H9 (cell line): ENCODE results near the gene MXRA7. TPM values are rescaled to one million over a fixed set of nuclear protein-coding genes. Genes with fewer than 3 reads are reported as not detected.

Experiments used
- DNase-seq: peaks from one replicate; pipeline ENCODE4 v3.0.0-alpha.2; 2017
- H2AFZ ChIP-seq: one replicate; pipeline ENCODE4 v1.6.1; 2013; ENCODE audit warnings: mild to moderate bottlenecking, low read length, control low read depth, moderate library complexity
- H2AK5ac ChIP-seq: 2 replicates; pipeline ENCODE4 v1.6.1; 2013; ENCODE audit warnings: low read length, control low read depth, mixed read lengths; ENCODE audit not compliant: insufficient read length
- H2BK120ac ChIP-seq: one replicate; pipeline ENCODE4 v1.6.1; 2013; ENCODE audit warnings: low read depth, mild to moderate bottlenecking, low read length, control low read depth, inconsistent platforms; ENCODE audit not compliant: poor library complexity, severe bottlenecking
- H2BK12ac ChIP-seq: 2 replicates; pipeline ENCODE4 v1.6.1; 2013; ENCODE audit warnings: low read length, control low read depth, mixed read lengths, low read depth; ENCODE audit not compliant: insufficient read length
- H2BK15ac ChIP-seq: 2 replicates; pipeline ENCODE4 v1.6.1; 2013; ENCODE audit warnings: low read depth, low read length, control low read depth
- H2BK20ac ChIP-seq: one replicate; pipeline ENCODE4 v1.6.1; 2013; ENCODE audit warnings: low read depth, mild to moderate bottlenecking, low read length, control low read depth, inconsistent platforms; ENCODE audit not compliant: poor library complexity, severe bottlenecking
- H2BK5ac ChIP-seq: 2 replicates; pipeline ENCODE4 v1.6.1; 2013; ENCODE audit warnings: low read length, control low read depth, mixed read lengths; ENCODE audit not compliant: insufficient read length
- H3K14ac ChIP-seq: 2 replicates; pipeline ENCODE4 v1.6.1; 2013; ENCODE audit warnings: low read length, control low read depth; ENCODE audit not compliant: insufficient read depth
- H3K18ac ChIP-seq: 2 replicates; pipeline ENCODE4 v1.6.1; 2013; ENCODE audit warnings: low read depth, mild to moderate bottlenecking, mixed read lengths, low read length, control low read depth; ENCODE audit not compliant: insufficient read length
- H3K23ac ChIP-seq: 2 replicates; pipeline ENCODE4 v1.6.1; 2013; ENCODE audit warnings: low read length, control low read depth, mixed read lengths, low read depth; ENCODE audit not compliant: insufficient read length
- H3K23me2 ChIP-seq: 2 replicates; pipeline ENCODE4 v1.6.1; 2013; ENCODE audit warnings: low read depth, mild to moderate bottlenecking, mixed read lengths, low read length, control low read depth; ENCODE audit not compliant: insufficient read length, poor library complexity, severe bottlenecking
- H3K27ac ChIP-seq: 2 replicates; pipeline ENCODE4 v1.5.1; 2013; ENCODE audit warnings: low read length, control low read depth, mixed read lengths, low read depth; ENCODE audit not compliant: insufficient read length
- H3K27me3 ChIP-seq: 2 replicates; pipeline ENCODE4 v1.6.1; 2013; ENCODE audit warnings: low read length, control low read depth, inconsistent platforms; ENCODE audit not compliant: insufficient read depth
- H3K4ac ChIP-seq: 2 replicates; pipeline ENCODE4 v1.6.1; 2013; ENCODE audit warnings: low read depth, mild to moderate bottlenecking, control low read depth, inconsistent platforms, low read length, moderate library complexity
- H3K4me1 ChIP-seq: 2 replicates; pipeline ENCODE4 v1.6.1; 2013; ENCODE audit warnings: low read length, control low read depth, inconsistent platforms; ENCODE audit not compliant: insufficient read depth
- H3K4me2 ChIP-seq: 2 replicates; pipeline ENCODE4 v1.6.1; 2013; ENCODE audit warnings: low read length, control low read depth, mixed read lengths; ENCODE audit not compliant: insufficient read length, insufficient read depth
- H3K56ac ChIP-seq: 2 replicates; pipeline ENCODE4 v1.6.1; 2013; ENCODE audit warnings: low read depth, mild to moderate bottlenecking, mixed read lengths, low read length, control low read depth; ENCODE audit not compliant: insufficient read length
- H3K79me1 ChIP-seq: 2 replicates; pipeline ENCODE4 v1.6.1; 2013; ENCODE audit warnings: low read depth, mild to moderate bottlenecking, moderate library complexity, low read length, control low read depth, inconsistent platforms; ENCODE audit not compliant: insufficient read depth, poor library complexity, severe bottlenecking
- H3K79me2 ChIP-seq: 2 replicates; pipeline ENCODE4 v1.6.1; 2013; ENCODE audit warnings: low read length, control low read depth, inconsistent platforms; ENCODE audit not compliant: insufficient read depth
- H3K9ac ChIP-seq: 2 replicates; pipeline ENCODE4 v1.6.1; 2013; ENCODE audit warnings: low read length, control low read depth, mixed read lengths; ENCODE audit not compliant: insufficient read length; ENCODE audit errors: extremely low read depth
- H3K9me3 ChIP-seq: one replicate; pipeline ENCODE4 v1.6.1; 2013; ENCODE audit warnings: low read depth, low read length, inconsistent platforms; ENCODE audit not compliant: control insufficient read depth
- H3T11ph ChIP-seq: one replicate; pipeline ENCODE4 v1.6.1; 2013; ENCODE audit warnings: mild to moderate bottlenecking, low read length, control low read depth, inconsistent platforms
- H4K20me1 ChIP-seq: one replicate; pipeline ENCODE4 v1.6.1; 2013; ENCODE audit not compliant: control insufficient read depth, insufficient read length, insufficient read depth
- H4K5ac ChIP-seq: 2 replicates; pipeline ENCODE4 v1.6.1; 2013; ENCODE audit warnings: low read depth, mild to moderate bottlenecking, mixed read lengths, low read length, control low read depth; ENCODE audit not compliant: insufficient read length
- H4K8ac ChIP-seq: replicated peaks from 2 replicates; pipeline ENCODE4 v1.6.1; 2013; ENCODE audit warnings: low read length, control low read depth, mixed read lengths, low read depth; ENCODE audit not compliant: insufficient read length
- H4K91ac ChIP-seq: 2 replicates; pipeline ENCODE4 v1.6.1; 2013; ENCODE audit warnings: low read depth, mild to moderate bottlenecking, moderate library complexity, mixed read lengths, low read length, control low read depth; ENCODE audit not compliant: insufficient read length
- H3K27ac Mint-ChIP-seq, 3 experiments: 2 replicates in 2 of 3; 3 replicates in 1 of 3; pipeline ENCODE4 v1.8.0; 2020 to 2021; ENCODE audit warnings: mixed read lengths in 3 of 3, mild to moderate bottlenecking in 1 of 3, moderate library complexity in 1 of 3
- H3K27me3 Mint-ChIP-seq: 2 replicates; pipeline ENCODE4 v1.8.0; 2021; ENCODE audit warnings: low read depth, mild to moderate bottlenecking, moderate library complexity, mixed read lengths
- H3K36me3 Mint-ChIP-seq, 3 experiments: 2 replicates in 2 of 3; 3 replicates in 1 of 3; pipeline ENCODE4 v1.8.0; 2020 to 2021; ENCODE audit warnings: low read depth in 3 of 3, mixed read lengths in 3 of 3; ENCODE audit not compliant: insufficient read depth in 1 of 3
- H3K4me1 Mint-ChIP-seq, 2 experiments: 2 replicates each; pipeline ENCODE4 v1.8.0; 2020; ENCODE audit warnings: mixed read lengths in 2 of 2
- H3K4me3 Mint-ChIP-seq, 2 experiments: 2 replicates in 1 of 2; 3 replicates in 1 of 2; pipeline ENCODE4 v1.8.0; 2020 to 2021; ENCODE audit warnings: mild to moderate bottlenecking in 2 of 2, mixed read lengths in 2 of 2, moderate library complexity in 1 of 2
- H3K9me3 Mint-ChIP-seq, 2 experiments: 2 replicates in 1 of 2; 3 replicates in 1 of 2; pipeline ENCODE4 v1.8.0; 2020; ENCODE audit warnings: mild to moderate bottlenecking in 2 of 2, mixed read lengths in 2 of 2, moderate library complexity in 1 of 2
- CTCF ChIP-seq: fragments of 200-600 bp; sonication (generic); conservative IDR thresholded peaks from 3 replicates; pipeline ENCODE4 v1.8.0; 2021; ENCODE audit warnings: antibody characterized with exemption, mild to moderate bottlenecking
- WGBS: extraction: QIAGEN DNeasy Blood & Tissue Kit; methylation state at CpG from one replicate; pipeline ENCODE4 v1.1.7; 2013; ENCODE audit warnings: missing lambda C conversion rate, low lambda C conversion rate, mixed read lengths; ENCODE audit not compliant: insufficient read length; ENCODE audit errors: extremely low coverage; 5-methylcytosine and 5-hydroxymethylcytosine counted together
- total RNA-seq: library from RNA; stranded (reverse); gene quantifications from 2 replicates; pipeline ENCODE4 v1.2.1, GENCODE V29; 2021

Gene MXRA7
- total RNA-seq, 1 experiment from 2014 or later, result 28.2 TPM

GRCh38 chr17:76718516-76718915 lies 7.8 kb upstream of the MXRA7 start:
- H2BK20ac ChIP-seq, result no peak overlapping the region
- H3K27ac ChIP-seq, result no peak overlapping the region
- H2BK15ac ChIP-seq, result no peak overlapping the region
- H3K4me1 Mint-ChIP-seq, result peaks cover 0 to 3% of the 10 kb centered on the region in 2 experiments; a peak in 1 of 4 replicates
- H2BK120ac ChIP-seq, result no peak overlapping the region
- no peaks in the 10 kb centered on the region for H3K23me2 ChIP-seq
- no peak overlapping the region; the same call in 1 of the 2 replicates for H3K14ac ChIP-seq
- no CpG with 5 or more reads among the region's 16 CpGs for WGBS
- no peak overlapping the region for H2AFZ ChIP-seq
- no peak overlapping the region; a peak in 1 of 7 replicates for H3K27ac Mint-ChIP-seq
- no peak overlapping the region for H3K4me2 ChIP-seq
- no peaks in the 10 kb centered on the region for H3K79me2 ChIP-seq
- no peak overlapping the region for H4K8ac ChIP-seq
- no peak overlapping the region for H3K4ac ChIP-seq
- DNase-seq, result no peak
- no peak for TF ChIP-seq CTCF
- H4K5ac ChIP-seq, result no peak overlapping the region
- no peak overlapping the region; a peak in 1 of 5 replicates for H3K4me3 Mint-ChIP-seq
- H3K27me3 ChIP-seq, result no peaks in the 10 kb centered on the region
- no peak overlapping the region for H3K56ac ChIP-seq
- H4K20me1 ChIP-seq, result no peaks in the 10 kb centered on the region
- H3K4me1 ChIP-seq, result no peaks in the 10 kb centered on the region
- H2AK5ac ChIP-seq, result no peak overlapping the region
- H2BK5ac ChIP-seq, result no peak overlapping the region
- no peak overlapping the region for H3K18ac ChIP-seq
- no peak overlapping the region for H2BK12ac ChIP-seq
- H3K9ac ChIP-seq, result no peak overlapping the region
- H3K23ac ChIP-seq, result no peak overlapping the region
- no peaks in the 10 kb centered on the region for H3K27me3 Mint-ChIP-seq
- H3K9me3 ChIP-seq, result no peaks in the 10 kb centered on the region
- no peak overlapping the region for H4K91ac ChIP-seq
- H3T11ph ChIP-seq, result no peak overlapping the region
- peaks cover 29 to 79% (median 77%) of the 10 kb centered on the region in 3 experiments; a peak in 6 of 7 replicates for H3K36me3 Mint-ChIP-seq
- no peaks in the 10 kb centered on the region for H3K9me3 Mint-ChIP-seq
- no peaks in the 10 kb centered on the region for H3K79me1 ChIP-seq
